ENCODE results near the gene CACYBP.
"Not testable (repeated sequence)": the region's sequence is repeated elsewhere in the genome, so short reads cannot be mapped to it uniquely, and the experiment has no call there.

The CACYBP gene

DNA sequence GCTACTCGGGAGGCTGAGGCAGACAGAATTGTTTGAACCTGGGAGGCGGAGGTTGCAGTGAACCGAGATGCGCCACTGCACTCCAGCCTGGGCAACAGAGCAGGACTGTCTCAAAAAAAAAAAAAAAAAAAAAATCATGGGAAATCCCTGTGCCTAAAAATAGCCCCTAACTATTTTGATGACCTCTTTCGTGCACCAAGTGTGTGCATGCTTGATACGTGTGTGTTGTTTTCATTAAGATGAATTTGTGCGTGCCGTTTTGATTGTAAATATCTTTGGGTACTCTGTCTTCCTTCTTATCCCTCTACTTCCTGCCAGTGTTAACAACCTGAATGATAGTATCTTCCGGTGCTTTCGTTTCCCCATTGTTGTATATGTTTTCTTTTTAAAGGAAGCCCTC, 9.8 kb downstream of the CACYBP start:
- no peak for DNase-seq (ENCODE audit: low read depth in 2 of 2)

DNA sequence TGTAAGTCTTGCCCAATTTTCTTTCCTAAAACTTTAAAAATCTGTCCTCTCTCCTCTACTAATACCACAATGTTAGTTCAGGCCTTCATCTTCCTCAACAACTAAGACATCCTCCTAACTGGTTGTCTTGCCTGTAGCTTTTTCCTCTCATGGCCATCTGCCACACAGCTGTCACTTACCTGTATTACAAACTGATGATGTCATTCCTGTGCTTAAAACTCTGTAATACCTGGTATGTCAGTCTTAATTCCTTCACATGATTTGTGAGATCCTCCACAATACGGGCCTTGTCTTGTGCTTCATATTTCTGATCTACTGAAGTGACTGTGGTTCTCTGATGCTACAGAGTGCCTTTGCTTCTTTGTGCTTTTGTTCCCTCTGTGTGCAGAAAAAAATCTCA, 13.7 kb downstream of the CACYBP start:
- no peak for DNase-seq (ENCODE audit: low read depth in 2 of 2)

DNA sequence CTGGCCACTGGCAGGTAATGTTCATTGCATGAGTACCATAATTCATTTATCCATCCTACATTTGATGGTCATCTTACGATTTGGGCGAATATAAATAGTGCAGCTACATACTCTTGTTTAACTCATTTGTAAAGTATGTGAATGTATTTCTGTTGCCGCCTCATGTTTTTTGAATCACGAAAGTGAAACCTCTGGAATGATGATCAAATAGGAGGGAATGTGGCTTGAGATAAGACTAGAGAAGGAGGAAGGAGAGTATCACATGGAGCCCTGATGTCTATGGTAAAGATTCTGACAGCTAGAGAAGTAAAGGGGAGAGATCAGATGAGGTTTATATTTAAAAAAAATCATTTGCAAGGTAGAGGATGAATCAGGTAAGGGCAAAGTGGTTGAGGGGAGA, 15.5 kb downstream of the CACYBP start:
- no peak for DNase-seq (ENCODE audit: low read depth in 2 of 2)

DNA sequence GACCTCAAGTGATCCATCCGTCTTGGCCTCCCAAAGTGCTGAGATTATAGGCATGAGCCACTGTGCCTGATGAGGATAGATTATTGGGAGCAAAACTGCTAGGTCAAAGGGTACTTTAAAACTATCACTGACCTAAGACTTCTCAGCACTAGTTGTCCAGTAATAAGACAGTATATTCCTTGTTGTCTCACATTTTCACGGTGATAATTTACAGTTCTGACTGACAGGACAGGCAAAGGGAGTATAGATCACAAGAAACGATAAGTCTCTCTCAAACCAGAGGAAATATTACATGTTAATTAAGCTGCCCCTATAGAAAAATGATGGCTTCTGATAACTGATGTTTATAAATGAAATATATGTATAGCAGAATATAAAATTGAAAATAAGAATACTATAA, 19.8 kb downstream of the CACYBP start:
- DNase-seq (ENCODE audit: low read depth in 2 of 2) = no peak

DNA sequence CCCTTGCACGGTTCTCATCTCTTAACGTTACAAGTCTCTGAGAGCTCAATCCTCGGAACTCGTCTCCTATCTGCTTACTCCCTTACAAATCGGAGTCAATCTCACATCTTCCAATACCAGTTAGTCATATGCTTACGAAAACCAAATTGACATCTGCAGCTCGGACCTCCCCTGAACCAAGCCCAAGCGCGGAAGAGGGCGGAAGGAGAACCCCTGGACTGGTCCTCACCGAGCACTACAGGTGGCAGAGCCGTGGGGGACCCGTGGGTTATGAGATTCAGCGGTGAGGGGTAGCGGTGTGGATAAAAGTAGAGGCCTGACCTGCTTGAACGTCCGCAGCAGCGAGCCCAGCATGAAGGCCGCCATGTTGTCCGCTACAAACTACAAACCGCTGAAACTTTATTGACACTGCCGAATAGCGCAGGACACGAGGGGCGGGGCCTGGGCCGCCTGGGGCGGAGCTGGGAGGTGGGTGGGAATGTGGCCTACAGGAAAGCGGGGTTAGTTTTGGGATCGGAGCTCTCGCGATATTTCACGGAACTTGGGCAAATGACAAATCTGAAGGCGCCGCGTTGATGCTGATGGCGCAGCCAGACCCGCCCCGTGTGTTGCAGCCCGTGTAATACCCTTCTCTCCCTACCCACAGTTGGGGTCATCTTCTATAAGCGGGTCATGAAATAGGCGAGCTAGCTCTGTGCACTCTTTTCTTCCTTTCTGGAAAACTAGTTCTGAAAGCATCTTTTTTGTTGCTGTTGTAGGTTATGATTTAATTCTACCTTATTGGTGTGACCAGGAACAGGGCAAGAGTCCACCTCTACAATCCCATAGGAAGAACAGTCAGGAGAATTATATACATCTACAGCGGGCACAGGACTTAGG, 23.5 kb downstream of the CACYBP start, which contains the start of gene MRPS14:
MRPS14 (minus strand) TSS at position 383 of the 879 bp plus-strand sequence; CDS start at position 366, 17 bp downstream.
- peak; percentile 99 for DNase-seq (ENCODE audit: low read depth in 2 of 2)

DNA sequence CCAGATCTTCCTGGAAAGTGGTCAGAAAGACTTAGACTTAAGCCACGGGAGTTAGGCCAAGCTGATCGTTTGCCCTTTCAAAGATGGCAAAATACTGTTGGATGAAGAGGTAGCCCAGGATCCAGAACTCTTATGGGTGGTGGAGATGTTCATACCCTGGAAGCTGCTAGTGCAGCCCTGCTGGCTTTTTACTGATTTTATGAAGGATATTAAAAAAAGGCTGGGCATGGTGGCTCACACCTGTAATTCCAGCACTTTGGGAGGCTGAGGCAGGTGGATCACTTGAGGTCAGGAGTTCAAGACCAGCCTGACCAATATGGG, 24.1 kb downstream of the CACYBP start:
- DNase-seq (ENCODE audit: low read depth in 2 of 2) = not testable (repeated sequence)

DNA sequence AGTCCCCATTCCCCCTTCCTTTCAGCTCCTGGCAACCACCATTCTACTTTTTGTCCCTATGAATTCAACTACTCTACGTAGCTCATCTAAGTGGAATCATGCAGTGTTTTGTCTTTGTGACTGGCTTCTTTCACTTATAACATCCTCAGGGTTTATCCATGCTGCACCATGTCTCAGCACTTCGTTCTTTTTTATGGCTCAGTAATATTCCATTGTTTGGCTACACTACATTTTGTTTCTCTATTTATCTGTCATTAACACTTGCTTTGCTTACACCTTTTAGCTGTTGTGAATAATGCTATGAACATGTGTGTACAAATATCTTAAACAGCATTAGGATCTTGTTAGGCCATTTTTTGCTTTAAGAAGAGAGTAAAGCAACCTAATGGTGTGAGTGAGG, 25.0 kb downstream of the CACYBP start:
- DNase-seq (ENCODE audit: low read depth in 2 of 2) = no peak

DNA sequence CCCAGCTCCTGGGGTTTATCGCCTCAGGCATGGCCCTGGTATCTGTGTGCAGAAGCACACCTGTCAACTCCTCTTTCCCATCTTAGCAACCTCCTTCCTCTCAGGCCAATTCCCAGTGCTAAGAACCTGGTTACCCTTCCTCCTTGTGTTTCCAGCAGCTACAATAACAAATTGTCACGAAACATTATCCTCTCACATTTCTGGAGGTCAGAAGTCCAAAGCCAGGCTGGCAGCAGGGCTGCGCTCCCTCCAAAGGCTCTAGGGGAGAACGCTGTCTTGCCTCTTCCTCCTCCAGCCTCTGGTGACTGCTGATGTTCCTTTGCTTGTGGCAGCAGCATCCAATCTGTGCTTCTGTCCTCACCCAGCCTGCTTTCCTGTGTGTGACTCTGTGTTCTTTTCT, 34.2 kb downstream of the CACYBP start:
- no peak for DNase-seq (ENCODE audit: low read depth in 2 of 2)

DNA sequence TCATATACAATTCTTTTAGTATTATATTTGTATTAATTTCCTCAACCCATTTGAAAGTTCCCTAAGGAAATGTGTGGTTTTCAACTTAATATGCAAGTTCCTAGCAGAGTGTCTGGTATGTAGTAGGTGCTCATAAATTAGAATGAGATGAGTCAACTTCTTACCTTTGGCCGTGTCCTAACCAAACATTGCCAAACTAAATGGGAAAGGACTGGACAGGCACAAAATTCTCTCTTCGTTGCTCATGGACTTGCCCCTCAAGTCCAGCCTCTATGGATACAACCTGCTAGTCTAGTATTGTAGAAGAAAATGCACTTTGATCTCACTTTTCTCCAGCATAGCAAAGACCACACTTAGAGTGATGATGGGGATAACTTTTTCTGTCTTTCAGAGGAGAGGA, 35.0 kb downstream of the CACYBP start:
- DNase-seq (ENCODE audit: low read depth in 2 of 2) = no peak

DNA sequence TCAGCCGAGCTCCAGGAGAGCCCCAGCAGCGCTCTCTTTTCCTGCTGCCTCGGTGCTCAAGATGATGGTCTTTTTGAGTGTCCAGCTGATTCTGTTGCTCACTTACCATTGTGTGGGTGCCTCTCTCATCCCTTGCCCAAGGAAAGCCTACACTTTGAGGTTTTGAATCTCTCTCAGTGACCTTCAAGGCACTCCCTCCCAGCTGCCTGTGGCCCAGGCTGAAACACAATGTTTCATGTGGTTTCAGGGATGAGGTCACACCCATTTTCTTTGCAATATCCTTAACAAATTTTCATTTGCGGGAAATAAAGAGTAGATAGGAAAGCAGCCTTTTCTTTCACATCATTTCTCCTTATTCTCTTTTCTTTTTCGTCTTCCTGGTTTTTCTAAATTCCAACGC, 36.1 kb downstream of the CACYBP start:
- DNase-seq (ENCODE audit: low read depth in 2 of 2) = no peak

DNA sequence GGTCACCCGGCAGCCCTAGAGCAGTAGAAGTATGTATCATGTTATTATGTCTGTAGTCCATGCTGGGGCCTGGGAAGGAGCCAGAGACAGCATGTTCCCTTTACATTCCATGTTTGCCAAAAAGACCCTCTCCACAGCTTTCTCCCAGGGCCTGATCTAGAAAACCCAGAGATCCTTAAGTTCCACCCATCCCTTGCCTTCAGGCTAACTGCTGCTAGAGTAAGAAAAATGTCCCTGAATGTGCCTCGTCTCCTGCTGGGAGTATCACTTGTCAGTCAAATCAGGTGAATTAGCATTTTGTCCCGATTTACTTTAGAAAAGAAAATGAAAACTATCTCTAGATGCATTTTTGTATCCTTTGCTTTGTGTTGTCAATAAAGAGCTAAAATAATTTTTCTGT, 36.7 kb downstream of the CACYBP start:
- DNase-seq (ENCODE audit: low read depth in 2 of 2) = no peak

DNA sequence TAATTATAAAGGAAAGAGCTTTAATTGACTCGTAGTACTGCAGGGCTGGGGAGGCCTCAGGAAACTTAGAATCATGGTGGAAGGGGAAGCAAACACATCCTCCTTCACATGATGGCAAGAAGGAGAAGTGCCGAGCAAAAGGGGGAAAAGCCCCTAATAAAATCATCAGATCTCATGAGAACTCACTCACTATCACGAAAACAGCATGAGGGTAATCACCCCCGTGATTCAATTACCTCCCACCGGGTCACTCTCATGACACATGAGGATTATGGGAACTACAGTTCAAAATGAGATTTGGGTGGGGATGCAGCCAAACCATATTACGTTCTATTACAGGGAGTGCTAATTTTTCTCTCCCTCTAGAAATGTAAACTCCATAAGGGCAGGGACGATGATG, 37.7 kb downstream of the CACYBP start:
- no peak for DNase-seq (ENCODE audit: low read depth in 2 of 2)

DNA sequence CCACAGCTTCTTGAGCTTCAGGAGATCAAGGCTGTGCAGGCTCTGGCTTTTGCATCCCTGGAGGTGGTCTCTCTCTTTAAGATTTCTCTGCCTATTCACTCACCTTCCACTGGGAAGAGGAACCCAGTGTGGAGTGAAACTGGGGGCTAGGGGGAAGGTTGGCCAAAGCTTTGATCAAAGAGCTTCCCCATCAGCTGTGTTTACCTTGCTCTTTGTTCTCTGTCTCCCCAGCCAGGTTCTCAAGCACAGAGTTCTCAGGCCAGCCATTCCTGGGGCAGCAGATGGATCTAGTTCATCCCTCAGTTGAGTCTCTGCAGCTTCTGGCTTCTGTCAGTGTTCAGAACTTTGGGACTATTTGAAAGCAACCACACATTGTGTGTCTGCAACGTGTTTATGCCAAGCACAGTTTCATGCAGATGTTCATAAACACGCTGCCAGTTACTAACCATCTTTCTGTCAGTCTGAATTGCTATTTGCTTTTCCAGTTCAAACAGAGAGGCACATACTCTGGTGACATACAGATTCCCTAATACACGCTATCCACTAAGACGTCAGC, 40.7 kb downstream of the CACYBP start:
- no peak for DNase-seq (ENCODE audit: low read depth in 2 of 2)

DNA sequence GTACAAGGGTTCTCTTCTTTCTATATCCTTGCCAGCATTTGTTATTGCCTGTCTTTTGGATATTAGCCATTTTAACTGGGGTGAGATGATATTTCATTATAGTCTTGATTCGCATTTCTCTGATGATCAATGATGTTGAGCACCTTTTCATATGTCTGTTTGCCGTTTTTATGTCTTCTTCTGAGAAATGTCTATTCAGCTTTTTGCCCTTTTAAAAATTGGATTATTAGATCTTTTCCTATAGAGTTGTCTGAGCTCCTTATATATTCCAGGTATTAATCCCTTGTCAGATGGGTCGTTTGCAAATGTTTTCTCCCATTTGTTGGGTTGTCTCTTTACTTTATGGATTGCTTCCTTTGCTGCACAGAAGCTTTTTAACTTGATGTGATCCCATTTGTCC, 42.9 kb downstream of the CACYBP start:
- DNase-seq (ENCODE audit: low read depth in 2 of 2) = no peak

DNA sequence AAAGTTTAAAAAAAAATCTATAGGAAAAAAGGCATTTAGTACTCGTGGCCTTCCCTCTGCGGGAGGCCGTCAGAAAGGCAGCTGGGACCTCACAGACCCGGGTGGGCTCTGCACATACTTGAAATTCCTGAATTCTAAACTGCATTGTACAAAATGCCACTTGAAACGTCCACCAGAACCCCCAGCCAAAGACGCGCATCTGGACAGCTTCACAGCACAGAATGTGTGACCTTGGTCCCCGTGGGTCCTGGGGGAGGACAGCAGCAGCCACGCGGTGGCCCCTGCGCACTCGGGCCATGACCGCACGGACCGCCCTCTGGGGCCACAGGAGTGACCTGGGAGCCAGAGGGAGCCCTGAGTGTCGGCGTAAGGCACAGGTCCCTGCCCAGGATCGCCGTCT, 44.1 kb downstream of the CACYBP start:
- DNase-seq (ENCODE audit: low read depth in 2 of 2) = no peak

DNA sequence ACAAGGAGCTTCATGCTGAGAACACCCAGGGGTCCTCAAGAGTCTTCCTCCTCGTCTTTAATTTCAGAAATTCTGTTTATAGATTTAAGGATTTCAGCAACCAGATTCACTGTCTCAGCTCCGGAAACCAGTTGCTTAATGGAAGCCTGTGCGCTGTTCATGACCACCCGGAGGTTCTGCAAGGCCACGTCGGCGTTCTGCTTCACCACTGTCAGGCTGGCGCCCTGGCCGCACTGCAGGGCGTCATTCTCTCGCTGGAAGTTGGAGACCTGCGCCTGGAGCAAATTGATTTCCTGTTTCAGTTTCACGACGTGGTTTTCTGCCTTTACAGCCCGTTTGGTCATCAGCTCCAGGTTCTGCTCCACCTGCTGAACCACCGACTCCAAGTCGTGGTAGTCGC, 44.8 kb downstream of the CACYBP start:
- DNase-seq (ENCODE audit: low read depth in 2 of 2) = not testable (repeated sequence)

DNA sequence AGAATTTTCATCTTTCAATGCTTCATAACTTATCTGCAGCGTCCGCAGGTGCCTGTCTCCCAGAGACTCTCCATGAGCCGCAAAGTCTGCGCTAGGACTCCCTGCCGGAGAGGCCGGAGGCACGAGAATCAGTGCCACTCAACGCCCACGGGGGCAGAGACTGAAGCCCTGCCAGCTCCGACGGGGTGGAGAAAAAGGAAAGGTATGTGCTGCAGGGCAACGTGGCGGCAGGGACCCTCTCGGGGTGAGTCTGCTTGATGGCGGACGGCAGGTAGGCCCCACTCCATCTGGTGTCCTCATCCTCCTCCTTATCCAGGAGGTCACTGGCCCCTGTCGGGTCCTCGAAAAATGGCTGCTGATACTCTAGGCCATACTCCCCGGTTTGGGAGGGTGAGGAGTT, 45.4 kb downstream of the CACYBP start:
- DNase-seq (ENCODE audit: low read depth in 2 of 2) = no peak

DNA sequence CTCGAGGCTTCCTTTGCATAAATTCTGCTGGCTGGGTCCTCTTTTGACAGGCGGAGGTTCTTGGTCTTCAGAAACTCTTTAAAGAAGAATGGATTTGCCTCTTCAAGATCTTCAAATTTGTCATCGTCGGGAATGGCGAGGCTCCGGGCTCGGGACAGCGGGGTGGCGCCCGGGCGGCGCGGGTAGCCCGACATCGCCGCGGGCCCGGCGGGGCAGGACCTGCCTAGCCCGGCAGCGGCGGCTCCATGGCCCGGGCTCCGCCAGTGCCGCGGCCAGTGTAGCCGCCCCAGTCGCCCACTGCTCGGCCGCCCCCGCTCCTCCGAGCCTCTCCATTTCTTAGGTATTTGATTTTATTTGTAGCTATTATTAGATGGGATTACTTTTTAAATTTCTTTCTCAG, 45.8 kb downstream of the CACYBP start:
- no peak for DNase-seq (ENCODE audit: low read depth in 2 of 2)

DNA sequence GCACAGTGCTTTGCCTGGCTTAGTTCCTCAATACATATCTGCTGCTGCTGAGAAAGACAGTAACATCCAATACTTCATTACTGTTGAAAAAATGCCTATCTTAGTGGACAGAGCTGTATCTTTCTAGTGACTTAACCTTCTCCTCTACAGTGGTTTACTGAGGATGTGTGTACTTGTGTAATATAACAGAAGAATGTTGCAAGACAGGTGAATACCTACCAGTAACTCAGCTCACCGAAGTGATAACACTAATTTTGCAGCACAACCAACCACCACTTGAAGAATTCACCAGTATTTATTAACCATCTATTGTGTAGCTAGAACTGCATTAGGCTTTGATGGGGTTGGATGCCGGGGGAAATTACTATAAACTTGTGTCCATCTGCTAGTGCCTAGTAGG, 51.2 kb downstream of the CACYBP start:
- no peak for DNase-seq (ENCODE audit: low read depth in 2 of 2)

DNA sequence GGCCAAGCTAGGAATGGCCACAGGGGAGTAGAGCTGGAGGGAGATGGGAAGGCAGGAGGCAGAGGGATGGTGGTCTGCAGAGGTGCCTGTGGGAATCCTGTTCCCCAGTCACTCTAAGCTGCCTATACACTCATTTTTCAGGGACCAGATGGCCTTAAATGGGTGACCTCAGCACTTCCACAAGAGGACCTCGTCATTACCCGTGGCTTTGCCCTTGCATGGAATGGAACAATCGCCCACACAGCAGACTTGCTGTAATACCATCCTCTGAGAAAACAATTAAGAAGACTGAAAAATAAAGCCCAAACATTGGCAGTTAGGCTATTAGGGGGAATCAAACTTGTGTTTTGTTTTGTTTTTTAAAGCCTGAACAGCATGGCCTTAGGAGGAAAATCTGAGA, 55.0 kb downstream of the CACYBP start:
- no peak for DNase-seq (ENCODE audit: low read depth in 2 of 2)

All from activated CD4-positive, alpha-beta T cell treated with anti-CD3 and anti-CD28 coated beads for 24 hours (primary cell).